Panc1 (cell line): ENCODE results near the gene ZDHHC11B. TPM values are rescaled to one million over a fixed set of nuclear protein-coding genes. Genes with fewer than 3 reads are reported as not detected.
"Not testable (repeated sequence)": the region's sequence is repeated elsewhere in the genome, so short reads cannot be mapped to it uniquely, and the experiment has no call there.

Experiments
- ATAC-seq: fragments of 200-7000 bp; cut with Tn5 transposase; 2 replicates; pipeline ENCODE4 v1.9.1; 2020; ENCODE audit warnings: mild to moderate bottlenecking, moderate library complexity
- BruUV-seq: library from RNA; stranded (reverse); fragments of 400-500 nt; replicated peaks from 2 replicates; lab custom pipeline; 2021; lab: Mats Ljungman, UMichigan
- CTCF ChIA-PET: fragments of 300-600 bp; sonication (Branson Sonifier 250); formaldehyde crosslinking; loops from one replicate; lab custom pipeline; 2022; ENCODE audit warnings: antibody characterized with exemption; lab: Charles Lee
- POLR2A ChIA-PET: fragments of 300-600 bp; sonication (Branson Sonifier 250); formaldehyde crosslinking; loops from one replicate; lab custom pipeline; 2022; ENCODE audit warnings: antibody characterized with exemption; lab: Charles Lee
- DNase-seq: peaks from one replicate; pipeline ENCODE4 v3.0.0-alpha.2; 2010; ENCODE audit warnings: low read depth, low spot score
- H3K27ac ChIP-seq: 2 replicates; pipeline ENCODE4 v1.5.1; 2011; ENCODE audit warnings: mild to moderate bottlenecking, low read length, inconsistent platforms
- H3K27me3 ChIP-seq: fragments of 200-500 bp; sonication (Bioruptor generic); 2 replicates; pipeline ENCODE4 v1.6.0; 2014; ENCODE audit warnings: low read length, inconsistent platforms; ENCODE audit not compliant: control insufficient read depth, insufficient read depth
- H3K36me3 ChIP-seq: fragments of 200-500 bp; sonication (Bioruptor generic); 2 replicates; pipeline ENCODE4 v1.5.1; 2014; ENCODE audit warnings: inconsistent platforms, mild to moderate bottlenecking, low read length, moderate library complexity; ENCODE audit not compliant: control insufficient read depth, insufficient read depth
- H3K4me1 ChIP-seq: 2 replicates; pipeline ENCODE4 v1.5.1; 2011; ENCODE audit warnings: inconsistent platforms, mild to moderate bottlenecking, low read length, moderate library complexity; ENCODE audit not compliant: control insufficient read depth, insufficient read depth
- H3K4me3 ChIP-seq, 2 experiments: 2 replicates each; pipeline ENCODE4 v1.5.1; 2011 to 2012; ENCODE audit warnings: low read depth in 2 of 2, low read length in 2 of 2, mild to moderate bottlenecking in 2 of 2, inconsistent platforms in 1 of 2, moderate library complexity in 1 of 2
- H3K9me3 ChIP-seq: fragments of 200-500 bp; sonication (Bioruptor generic); 2 replicates; pipeline ENCODE4 v1.5.1; 2014; ENCODE audit warnings: low read depth, mild to moderate bottlenecking, inconsistent platforms, low read length, moderate library complexity; ENCODE audit not compliant: control insufficient read depth, insufficient read depth
- CTCF ChIP-seq: fragments of 450-650 bp; IDR thresholded peaks from 2 replicates; pipeline ENCODE4 v1.5.1; 2017; ENCODE audit warnings: mild to moderate bottlenecking
- POLR2AphosphoS5 ChIP-seq: IDR thresholded peaks from 2 replicates; pipeline ENCODE4 v1.6.1; 2012; ENCODE audit warnings: mild to moderate bottlenecking, low read depth, low read length, moderate library complexity
- SIN3A ChIP-seq: IDR thresholded peaks from 2 replicates; pipeline ENCODE4 v1.6.1; 2012; ENCODE audit warnings: low read depth, mild to moderate bottlenecking, low read length, moderate library complexity, borderline replicate concordance; ENCODE audit not compliant: insufficient read depth
- TCF7L2 ChIP-seq: IDR thresholded peaks from 2 replicates; pipeline ENCODE4 v1.6.1; 2011; ENCODE audit warnings: mild to moderate bottlenecking, low read depth, low read length, inconsistent platforms
- in situ Hi-C: cut with HindIII; loops from 2 replicates; pipeline ENCODE4 v1.10.0; 2016; ENCODE audit warnings: low sequenced_read_pairs, low pct_unique_long_range_greater_than_20kb
- intact Hi-C: fragments of 100-400 bp; cut with micrococcal nuclease; formaldehyde crosslinking; loops from one replicate; pipeline ENCODE4 v1.10.0; 2022; ENCODE audit not compliant: unreplicated experiment
- total RNA-seq: library from RNA; stranded (reverse); gene quantifications from one replicate; pipeline ENCODE4 v1.2.1, GENCODE V29; 2021; ENCODE audit not compliant: unreplicated experiment
- TF ChIP-seq, protein P1 (sequence below), 2 experiments: IDR thresholded peaks; 2 replicates each; pipeline ENCODE4 v1.6.1; 2011 to 2012; ENCODE audit warnings: low read depth in 2 of 2, control low read depth in 1 of 2, low read length in 1 of 2, mild to moderate bottlenecking in 1 of 2, moderate library complexity in 1 of 2; ENCODE audit not compliant: insufficient read depth in 1 of 2

The ZDHHC11B gene
- total RNA-seq, 1 experiment from 2014 or later = 1.4 TPM

DNA sequence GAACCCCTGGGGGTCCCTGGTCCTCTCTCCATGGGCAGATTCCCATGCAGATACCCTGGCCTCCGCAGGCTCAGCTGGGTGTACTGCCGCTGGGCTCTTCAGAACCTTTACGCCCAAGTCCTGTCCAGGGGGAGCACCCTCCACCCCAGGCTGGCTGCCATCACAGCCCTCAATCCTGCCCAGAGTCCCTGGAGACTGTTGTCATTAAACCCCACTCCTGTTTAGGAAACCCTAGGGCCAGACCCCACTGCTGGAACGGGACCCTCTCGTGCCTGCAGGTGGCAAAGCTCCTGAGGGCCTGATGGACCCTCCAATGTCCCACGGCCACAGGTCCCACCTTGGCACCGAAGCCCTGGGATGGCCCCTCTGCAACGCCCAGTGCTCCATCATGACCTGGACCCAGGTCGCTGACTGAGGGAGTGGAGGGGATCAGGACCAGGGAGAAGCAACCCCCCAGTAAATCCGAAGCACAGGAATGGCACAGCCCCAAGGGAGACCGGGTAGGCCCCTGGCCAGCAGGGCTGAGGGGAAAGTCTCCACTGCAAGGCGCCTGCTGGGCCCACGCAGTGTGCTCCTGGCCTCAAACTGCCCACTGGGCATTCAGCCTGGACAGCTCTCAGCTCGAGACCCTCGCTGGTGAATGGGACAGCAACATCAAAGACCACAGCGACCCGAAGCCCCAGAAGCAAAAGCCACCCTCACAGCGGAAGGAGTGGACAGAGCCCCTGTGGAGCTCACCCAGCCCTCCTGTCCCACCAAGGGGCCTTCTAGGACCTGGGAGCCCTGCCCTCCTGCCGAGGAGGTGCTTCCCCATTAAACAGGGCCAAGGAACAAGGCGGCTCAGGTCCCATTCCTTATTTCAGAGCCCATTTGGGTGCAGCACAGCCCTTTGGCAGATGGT is 8.3 kb downstream of the ZDHHC11B start:
- no peaks in the 10 kb centered on the region for H3K36me3 ChIP-seq
- ATAC-seq (no peak), DNase-seq (no peak)
- no peak overlapping the region for H3K4me3 ChIP-seq
- no peak overlapping the region for H3K27ac ChIP-seq
- H3K9me3 ChIP-seq = no peaks in the 10 kb centered on the region
- ChIA-PET CTCF (no interaction called here), POLR2A (no interaction called here)
- intact Hi-C loops (loop anchor here (10.0 kb wide), 1 partner anchor 91 kb away; no protein-coding TSS in a partner anchor), in situ Hi-C loops (no loop called here)
- no peaks in the 10 kb centered on the region for H3K27me3 ChIP-seq
- BruUV-seq = no TSS peak
- TF ChIP-seq SIN3A (no peak), TCF7L2 (no peak), POLR2AphosphoS5 (no peak), CTCF (no peak)
- TF ChIP-seq, protein P1, sequence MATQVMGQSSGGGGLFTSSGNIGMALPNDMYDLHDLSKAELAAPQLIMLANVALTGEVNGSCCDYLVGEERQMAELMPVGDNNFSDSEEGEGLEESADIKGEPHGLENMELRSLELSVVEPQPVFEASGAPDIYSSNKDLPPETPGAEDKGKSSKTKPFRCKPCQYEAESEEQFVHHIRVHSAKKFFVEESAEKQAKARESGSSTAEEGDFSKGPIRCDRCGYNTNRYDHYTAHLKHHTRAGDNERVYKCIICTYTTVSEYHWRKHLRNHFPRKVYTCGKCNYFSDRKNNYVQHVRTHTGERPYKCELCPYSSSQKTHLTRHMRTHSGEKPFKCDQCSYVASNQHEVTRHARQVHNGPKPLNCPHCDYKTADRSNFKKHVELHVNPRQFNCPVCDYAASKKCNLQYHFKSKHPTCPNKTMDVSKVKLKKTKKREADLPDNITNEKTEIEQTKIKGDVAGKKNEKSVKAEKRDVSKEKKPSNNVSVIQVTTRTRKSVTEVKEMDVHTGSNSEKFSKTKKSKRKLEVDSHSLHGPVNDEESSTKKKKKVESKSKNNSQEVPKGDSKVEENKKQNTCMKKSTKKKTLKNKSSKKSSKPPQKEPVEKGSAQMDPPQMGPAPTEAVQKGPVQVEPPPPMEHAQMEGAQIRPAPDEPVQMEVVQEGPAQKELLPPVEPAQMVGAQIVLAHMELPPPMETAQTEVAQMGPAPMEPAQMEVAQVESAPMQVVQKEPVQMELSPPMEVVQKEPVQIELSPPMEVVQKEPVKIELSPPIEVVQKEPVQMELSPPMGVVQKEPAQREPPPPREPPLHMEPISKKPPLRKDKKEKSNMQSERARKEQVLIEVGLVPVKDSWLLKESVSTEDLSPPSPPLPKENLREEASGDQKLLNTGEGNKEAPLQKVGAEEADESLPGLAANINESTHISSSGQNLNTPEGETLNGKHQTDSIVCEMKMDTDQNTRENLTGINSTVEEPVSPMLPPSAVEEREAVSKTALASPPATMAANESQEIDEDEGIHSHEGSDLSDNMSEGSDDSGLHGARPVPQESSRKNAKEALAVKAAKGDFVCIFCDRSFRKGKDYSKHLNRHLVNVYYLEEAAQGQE (IDR thresholded peaks at IDR 0.05; ENCODE audit: insufficient read depth in 1 of 2, low read depth in 2 of 2, low read length in 1 of 2) = no peak
- no peaks in the 10 kb centered on the region for H3K4me1 ChIP-seq

- intact Hi-C loops = loop anchor here (10.0 kb wide), 1 partner anchor 91 kb away; no protein-coding TSS in a partner anchor
- BruUV-seq, H3K9me3 ChIP-seq, H3K27me3 ChIP-seq, H3K27ac ChIP-seq, ATAC-seq, in situ Hi-C loops, H3K4me1 ChIP-seq, H3K36me3 ChIP-seq, H3K4me3 ChIP-seq, CTCF ChIA-PET, DNase-seq, POLR2A ChIA-PET: not testable (repeated sequence)
Measured at GRCh38 chr5:775595-775960, 9.0 kb downstream of the ZDHHC11B start.

GRCh38 chr5:774854-775505 is 9.5 kb downstream of the ZDHHC11B start:
- H3K4me1 ChIP-seq, H3K36me3 ChIP-seq, DNase-seq, CTCF ChIA-PET, H3K27me3 ChIP-seq, H3K4me3 ChIP-seq, BruUV-seq, ATAC-seq, H3K27ac ChIP-seq, in situ Hi-C loops, H3K9me3 ChIP-seq, POLR2A ChIA-PET: not testable (repeated sequence)
- intact Hi-C loops = loop anchor here (10.0 kb wide), 1 partner anchor 90 kb away; no protein-coding TSS in a partner anchor

DNA sequence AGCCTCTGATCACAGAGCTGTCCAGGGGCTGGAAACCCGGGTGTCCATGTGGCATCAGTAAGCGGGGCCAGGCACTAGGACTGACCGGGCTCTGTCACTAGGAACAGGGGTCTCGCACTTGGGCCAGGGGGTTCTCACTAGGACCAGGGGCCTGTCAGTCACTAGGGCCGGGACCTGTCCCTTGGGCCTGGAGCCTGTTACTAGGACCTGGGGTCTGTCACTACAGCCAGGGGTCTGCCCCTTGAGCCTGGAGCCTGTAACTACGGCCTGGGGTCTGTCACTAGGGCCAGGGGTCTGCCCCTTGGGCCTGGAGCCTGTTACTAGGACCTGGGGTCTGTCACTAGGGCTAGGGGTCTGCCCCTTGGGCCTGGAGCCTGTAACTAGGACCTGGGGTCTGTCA is 10.2 kb downstream of the ZDHHC11B start:
- H3K4me1 ChIP-seq, POLR2A ChIA-PET, ATAC-seq, H3K4me3 ChIP-seq, CTCF ChIA-PET, H3K27ac ChIP-seq, H3K36me3 ChIP-seq, H3K27me3 ChIP-seq, H3K9me3 ChIP-seq, DNase-seq, BruUV-seq, in situ Hi-C loops: not testable (repeated sequence)
- intact Hi-C loops = loop anchor here (10.0 kb wide), 1 partner anchor 90 kb away; no protein-coding TSS in a partner anchor
